HG03521 (cell line): ENCODE measurements around the gene UBE2D2.

Source experiments
- ATAC-seq: cut with Tn5 transposase; IDR thresholded peaks from one replicate; pipeline ENCODE4 v1.9.1; 2021; ENCODE audit warnings: mild to moderate bottlenecking, moderate library complexity; ENCODE audit not compliant: unreplicated experiment

The UBE2D2 gene

GRCh38 chr5:139658928-139659667, 98.0 kb downstream of the UBE2D2 start:
- ATAC-seq, result no peak

GRCh38 chr5:139659695-139660101, 98.6 kb downstream of the UBE2D2 start:
- no peak for ATAC-seq

GRCh38 chr5:139660105-139660922, 99.2 kb downstream of the UBE2D2 start:
- ATAC-seq, result no peak

GRCh38 chr5:139660923-139661814, 100.0 kb downstream of the UBE2D2 start:
- no peak for ATAC-seq

GRCh38 chr5:139662617-139663016, 101.5 kb downstream of the UBE2D2 start:
- no peak for ATAC-seq

- ATAC-seq, result no peak
Observed at GRCh38 chr5:139663207-139664085, 102.3 kb downstream of the UBE2D2 start.

- ATAC-seq, result peak; percentile 40
Observed at GRCh38 chr5:139664086-139664693, 103.1 kb downstream of the UBE2D2 start.

GRCh38 chr5:139664727-139665351, 103.7 kb downstream of the UBE2D2 start:
- no peak for ATAC-seq

- ATAC-seq, result no peak
Observed at GRCh38 chr5:139665626-139666025, 104.5 kb downstream of the UBE2D2 start.

- no peak for ATAC-seq
Observed at GRCh38 chr5:139666551-139666950, 105.4 kb downstream of the UBE2D2 start.

GRCh38 chr5:139667001-139667729, 106.0 kb downstream of the UBE2D2 start:
- no peak for ATAC-seq

GRCh38 chr5:139667730-139668063, 106.6 kb downstream of the UBE2D2 start:
- no peak for ATAC-seq

- no peak for ATAC-seq
Observed at GRCh38 chr5:139668064-139668880, 107.1 kb downstream of the UBE2D2 start.

- ATAC-seq, result no peak
Observed at GRCh38 chr5:139668924-139669661, 108.0 kb downstream of the UBE2D2 start.

GRCh38 chr5:139669662-139670368, 108.7 kb downstream of the UBE2D2 start:
- peak; percentile 26 for ATAC-seq

GRCh38 chr5:139670369-139671095, 109.4 kb downstream of the UBE2D2 start:
- peak; percentile 42 for ATAC-seq
